WTC11 (cell line): ENCODE data around the gene EMC6.

Experiments used
- ATF2 ChIP-seq: sonication (generic); formaldehyde crosslinking; IDR thresholded peaks from 2 replicates; pipeline ENCODE4 v1.8.1; 2022; ENCODE audit warnings: low read depth, missing genetic modification reagents, borderline replicate concordance
- FOXK1 ChIP-seq: sonication (generic); formaldehyde crosslinking; IDR thresholded peaks from 2 replicates; pipeline ENCODE4 v1.8.0; 2022; ENCODE audit warnings: mild to moderate bottlenecking, moderate library complexity, missing genetic modification reagents
- JUN ChIP-seq: sonication (generic); formaldehyde crosslinking; IDR thresholded peaks from 2 replicates; pipeline ENCODE4 v1.8.0; 2023; ENCODE audit warnings: mild to moderate bottlenecking, missing genetic modification reagents
- NR1H2 ChIP-seq: sonication (generic); formaldehyde crosslinking; IDR thresholded peaks from 2 replicates; pipeline ENCODE4 v1.9.0; 2021; ENCODE audit warnings: mild to moderate bottlenecking, moderate library complexity, missing genetic modification reagents
- TEAD4 ChIP-seq: sonication (generic); formaldehyde crosslinking; IDR thresholded peaks from 2 replicates; pipeline ENCODE4 v1.8.0; 2022; ENCODE audit warnings: mild to moderate bottlenecking, missing genetic modification reagents
- ZNF121 ChIP-seq: sonication (generic); formaldehyde crosslinking; IDR thresholded peaks from 2 replicates; pipeline ENCODE4 v1.8.0; 2023; ENCODE audit warnings: missing genetic modification reagents
- TF ChIP-seq, protein P1 (sequence below): fragments of 250-450 bp; sonication (Bioruptor Pico); IDR thresholded peaks from 2 replicates; pipeline ENCODE4 v1.9.0; 2021; ENCODE audit warnings: mild to moderate bottlenecking
- TF ChIP-seq, protein P2 (sequence below): fragments of 200-600 bp; IDR thresholded peaks from 2 replicates; pipeline ENCODE4 v1.8.0; 2022; ENCODE audit warnings: antibody characterized with exemption
- TF ChIP-seq, protein P3 (sequence below): sonication (generic); formaldehyde crosslinking; IDR thresholded peaks from 2 replicates; pipeline ENCODE4 v1.8.0; 2022; ENCODE audit warnings: missing genetic modification reagents

DNA sequence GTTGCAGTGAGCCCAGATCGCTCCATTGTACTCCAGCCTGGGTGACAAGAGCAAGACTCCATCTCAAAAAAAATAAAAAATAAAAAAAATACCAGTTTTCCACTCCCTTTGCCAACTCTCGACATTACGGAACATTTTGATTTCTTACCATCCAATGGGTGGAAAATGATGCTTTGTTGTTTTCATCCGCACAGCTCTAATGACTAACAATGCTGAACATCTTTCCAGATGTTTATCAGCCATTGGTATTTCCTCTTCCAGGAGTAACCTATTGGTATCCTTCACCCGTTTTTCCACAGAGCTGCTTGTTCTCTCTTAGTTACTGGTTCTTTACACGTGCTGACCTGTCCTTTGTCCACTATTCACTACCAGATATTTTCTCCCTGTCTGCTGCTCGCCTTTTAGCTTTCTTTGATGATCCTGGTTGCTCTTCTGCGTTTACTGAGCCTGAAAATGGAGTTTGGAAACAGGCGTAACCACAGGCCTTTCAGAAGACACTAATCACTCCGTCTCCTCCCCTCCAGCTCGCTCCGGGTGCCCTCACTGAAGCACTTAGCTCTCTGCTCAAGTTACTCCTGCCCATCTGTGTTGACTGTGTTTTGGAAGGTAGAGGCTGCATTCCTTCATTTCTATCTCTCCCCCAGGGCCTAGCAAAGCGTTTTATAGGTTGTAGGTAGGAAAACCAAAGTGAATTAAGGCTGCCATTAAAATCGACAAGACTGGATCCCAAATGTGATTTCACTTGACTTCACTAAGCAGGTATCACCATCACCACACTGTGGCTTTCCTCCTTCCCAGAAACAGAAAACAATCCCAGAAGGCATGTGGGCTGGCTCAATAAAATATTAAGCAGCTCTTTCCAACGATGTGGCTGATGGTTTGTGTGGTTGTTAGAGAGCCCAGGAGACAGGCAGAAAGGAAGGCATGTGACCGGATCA lies 41.5 kb upstream of the EMC6 start:
- TF ChIP-seq JUN = no peak
- TF ChIP-seq, protein P1, sequence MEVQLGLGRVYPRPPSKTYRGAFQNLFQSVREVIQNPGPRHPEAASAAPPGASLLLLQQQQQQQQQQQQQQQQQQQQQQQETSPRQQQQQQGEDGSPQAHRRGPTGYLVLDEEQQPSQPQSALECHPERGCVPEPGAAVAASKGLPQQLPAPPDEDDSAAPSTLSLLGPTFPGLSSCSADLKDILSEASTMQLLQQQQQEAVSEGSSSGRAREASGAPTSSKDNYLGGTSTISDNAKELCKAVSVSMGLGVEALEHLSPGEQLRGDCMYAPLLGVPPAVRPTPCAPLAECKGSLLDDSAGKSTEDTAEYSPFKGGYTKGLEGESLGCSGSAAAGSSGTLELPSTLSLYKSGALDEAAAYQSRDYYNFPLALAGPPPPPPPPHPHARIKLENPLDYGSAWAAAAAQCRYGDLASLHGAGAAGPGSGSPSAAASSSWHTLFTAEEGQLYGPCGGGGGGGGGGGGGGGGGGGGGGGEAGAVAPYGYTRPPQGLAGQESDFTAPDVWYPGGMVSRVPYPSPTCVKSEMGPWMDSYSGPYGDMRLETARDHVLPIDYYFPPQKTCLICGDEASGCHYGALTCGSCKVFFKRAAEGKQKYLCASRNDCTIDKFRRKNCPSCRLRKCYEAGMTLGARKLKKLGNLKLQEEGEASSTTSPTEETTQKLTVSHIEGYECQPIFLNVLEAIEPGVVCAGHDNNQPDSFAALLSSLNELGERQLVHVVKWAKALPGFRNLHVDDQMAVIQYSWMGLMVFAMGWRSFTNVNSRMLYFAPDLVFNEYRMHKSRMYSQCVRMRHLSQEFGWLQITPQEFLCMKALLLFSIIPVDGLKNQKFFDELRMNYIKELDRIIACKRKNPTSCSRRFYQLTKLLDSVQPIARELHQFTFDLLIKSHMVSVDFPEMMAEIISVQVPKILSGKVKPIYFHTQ (CRISPR knock-in tag) = no peak
- TF ChIP-seq, protein P2, sequence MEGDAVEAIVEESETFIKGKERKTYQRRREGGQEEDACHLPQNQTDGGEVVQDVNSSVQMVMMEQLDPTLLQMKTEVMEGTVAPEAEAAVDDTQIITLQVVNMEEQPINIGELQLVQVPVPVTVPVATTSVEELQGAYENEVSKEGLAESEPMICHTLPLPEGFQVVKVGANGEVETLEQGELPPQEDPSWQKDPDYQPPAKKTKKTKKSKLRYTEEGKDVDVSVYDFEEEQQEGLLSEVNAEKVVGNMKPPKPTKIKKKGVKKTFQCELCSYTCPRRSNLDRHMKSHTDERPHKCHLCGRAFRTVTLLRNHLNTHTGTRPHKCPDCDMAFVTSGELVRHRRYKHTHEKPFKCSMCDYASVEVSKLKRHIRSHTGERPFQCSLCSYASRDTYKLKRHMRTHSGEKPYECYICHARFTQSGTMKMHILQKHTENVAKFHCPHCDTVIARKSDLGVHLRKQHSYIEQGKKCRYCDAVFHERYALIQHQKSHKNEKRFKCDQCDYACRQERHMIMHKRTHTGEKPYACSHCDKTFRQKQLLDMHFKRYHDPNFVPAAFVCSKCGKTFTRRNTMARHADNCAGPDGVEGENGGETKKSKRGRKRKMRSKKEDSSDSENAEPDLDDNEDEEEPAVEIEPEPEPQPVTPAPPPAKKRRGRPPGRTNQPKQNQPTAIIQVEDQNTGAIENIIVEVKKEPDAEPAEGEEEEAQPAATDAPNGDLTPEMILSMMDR = no peak
- no peak for TF ChIP-seq ATF2 (CRISPR knock-in tag)
- TF ChIP-seq ZNF121 (CRISPR knock-in tag) = no peak
- no peak for TF ChIP-seq FOXK1 (CRISPR knock-in tag)
- TF ChIP-seq, protein P3, sequence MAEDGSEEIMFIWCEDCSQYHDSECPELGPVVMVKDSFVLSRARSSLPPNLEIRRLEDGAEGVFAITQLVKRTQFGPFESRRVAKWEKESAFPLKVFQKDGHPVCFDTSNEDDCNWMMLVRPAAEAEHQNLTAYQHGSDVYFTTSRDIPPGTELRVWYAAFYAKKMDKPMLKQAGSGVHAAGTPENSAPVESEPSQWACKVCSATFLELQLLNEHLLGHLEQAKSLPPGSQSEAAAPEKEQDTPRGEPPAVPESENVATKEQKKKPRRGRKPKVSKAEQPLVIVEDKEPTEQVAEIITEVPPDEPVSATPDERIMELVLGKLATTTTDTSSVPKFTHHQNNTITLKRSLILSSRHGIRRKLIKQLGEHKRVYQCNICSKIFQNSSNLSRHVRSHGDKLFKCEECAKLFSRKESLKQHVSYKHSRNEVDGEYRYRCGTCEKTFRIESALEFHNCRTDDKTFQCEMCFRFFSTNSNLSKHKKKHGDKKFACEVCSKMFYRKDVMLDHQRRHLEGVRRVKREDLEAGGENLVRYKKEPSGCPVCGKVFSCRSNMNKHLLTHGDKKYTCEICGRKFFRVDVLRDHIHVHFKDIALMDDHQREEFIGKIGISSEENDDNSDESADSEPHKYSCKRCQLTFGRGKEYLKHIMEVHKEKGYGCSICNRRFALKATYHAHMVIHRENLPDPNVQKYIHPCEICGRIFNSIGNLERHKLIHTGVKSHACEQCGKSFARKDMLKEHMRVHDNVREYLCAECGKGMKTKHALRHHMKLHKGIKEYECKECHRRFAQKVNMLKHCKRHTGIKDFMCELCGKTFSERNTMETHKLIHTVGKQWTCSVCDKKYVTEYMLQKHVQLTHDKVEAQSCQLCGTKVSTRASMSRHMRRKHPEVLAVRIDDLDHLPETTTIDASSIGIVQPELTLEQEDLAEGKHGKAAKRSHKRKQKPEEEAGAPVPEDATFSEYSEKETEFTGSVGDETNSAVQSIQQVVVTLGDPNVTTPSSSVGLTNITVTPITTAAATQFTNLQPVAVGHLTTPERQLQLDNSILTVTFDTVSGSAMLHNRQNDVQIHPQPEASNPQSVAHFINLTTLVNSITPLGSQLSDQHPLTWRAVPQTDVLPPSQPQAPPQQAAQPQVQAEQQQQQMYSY (CRISPR knock-in tag) = no peak
- no peak for TF ChIP-seq NR1H2 (CRISPR knock-in tag)
- no peak for TF ChIP-seq TEAD4 (CRISPR knock-in tag)
